Stimulated activated CD8-positive, alpha-beta memory T cell treated with anti-CD3 and anti-CD28 coated beads, Interleukin-15, amount 100 ng/mL, for 24 hours (primary cell): Measurements from ENCODE around the gene CBARP.

Experiments
- DNase-seq: peaks from one replicate; pipeline ENCODE4 v3.0.0-alpha.2; 2020; ENCODE audit warnings: low read depth

Gene CBARP

GRCh38 chr19:1275976-1276627 is 38.3 kb upstream of the CBARP start:
- DNase-seq = no peak

- DNase-seq = peak; percentile 92
Measured at GRCh38 chr19:1275260-1275975, 37.6 kb upstream of the CBARP start, which contains the start of gene FAM174C. Gene FAM174C (plus strand): TSS chr19:1275530. CDS start chr19:1275550, 20 bp downstream.

GRCh38 chr19:1274852-1275259 is 37.1 kb upstream of the CBARP start:
- DNase-seq = no peak

GRCh38 chr19:1274081-1274851 is 36.5 kb upstream of the CBARP start:
- no peak for DNase-seq

- no peak for DNase-seq
Measured at GRCh38 chr19:1273263-1274041, 35.6 kb upstream of the CBARP start.

GRCh38 chr19:1272423-1273262 is 34.8 kb upstream of the CBARP start:
- DNase-seq = no peak

- no peak for DNase-seq
Measured at GRCh38 chr19:1271528-1272422, 34.0 kb upstream of the CBARP start.

- no peak for DNase-seq
Measured at GRCh38 chr19:1270854-1271527, 33.2 kb upstream of the CBARP start.

GRCh38 chr19:1270213-1270853 is 32.5 kb upstream of the CBARP start:
- DNase-seq = no peak

- DNase-seq = no peak
Measured at GRCh38 chr19:1269478-1270212, 31.8 kb upstream of the CBARP start.

GRCh38 chr19:1269065-1269477 is 31.3 kb upstream of the CBARP start, which contains the start of gene CIRBP:
Gene CIRBP (plus strand): TSS chr19:1269332. CDS start chr19:1270934, 1,602 bp downstream.
- DNase-seq = peak; percentile 95

- no peak for DNase-seq
Measured at GRCh38 chr19:1268226-1269064, 30.6 kb upstream of the CBARP start.

- no peak for DNase-seq
Measured at GRCh38 chr19:1267477-1268225, 29.8 kb upstream of the CBARP start.

GRCh38 chr19:1266916-1267476 is 29.2 kb upstream of the CBARP start:
- no peak for DNase-seq

- no peak for DNase-seq
Measured at GRCh38 chr19:1266129-1266915, 28.5 kb upstream of the CBARP start.
